Cardiac muscle cell (in vitro differentiated cells and primary cell): ENCODE results near the gene NFATC2. TPM values are rescaled to one million over a fixed set of nuclear protein-coding genes. Genes with fewer than 3 reads are reported as not detected.

Experiments used
- DNase-seq, 2 donors: peaks; one replicate each; pipeline versions ENCODE4 v3.0.0 to v3.0.0-alpha.2; 2010 to 2017; ENCODE audit warnings: low read depth in 1 of 2, low spot score in 1 of 2
- H3K27ac ChIP-seq: fragments of 200-600 bp; sonication (generic); 2 replicates; pipeline ENCODE4 v1.5.1; 2016
- H3K27me3 ChIP-seq: fragments of 200-600 bp; sonication (generic); 2 replicates; pipeline ENCODE4 v1.6.0; 2016; ENCODE audit warnings: control low read depth
- H3K36me3 ChIP-seq: fragments of 200-600 bp; sonication (generic); 2 replicates; pipeline ENCODE4 v1.5.1; 2016; ENCODE audit warnings: control low read depth
- H3K4me1 ChIP-seq: fragments of 200-600 bp; sonication (generic); 2 replicates; pipeline ENCODE4 v1.8.1; 2017; ENCODE audit warnings: low read depth, mild to moderate bottlenecking, mixed run types
- H3K4me3 ChIP-seq: fragments of 200-600 bp; sonication (generic); 2 replicates; pipeline ENCODE4 v1.5.1; 2016; ENCODE audit warnings: mild to moderate bottlenecking
- H3K9me3 ChIP-seq: fragments of 200-600 bp; sonication (generic); 2 replicates; pipeline ENCODE4 v1.5.1; 2017; ENCODE audit warnings: low read depth, mild to moderate bottlenecking, control low read depth
- CTCF ChIP-seq: IDR thresholded peaks from 2 replicates; pipeline ENCODE4 v1.5.1; 2012; ENCODE audit warnings: low read depth, mild to moderate bottlenecking, low read length
- polyA plus RNA-seq: library from polyadenylated mRNA; unstranded; fragments of >200 nt; fragmentation: Nextera tagmentation; extraction: Ambion mirVana; gene quantifications from 2 replicates; pipeline ENCODE4 v1.2.1, GENCODE V29; 2016
- total RNA-seq: library from RNA; depleted of rRNA; stranded (reverse); fragments of >200 nt; gene quantifications from 2 replicates; pipeline ENCODE4 v1.2.3, GENCODE V29; 2016

NFATC2 gene
- total and polyA plus RNA-seq, 2 experiments from 2014 or later = 5.8 to 17.0 TPM

- H3K36me3 ChIP-seq = no peaks in the 10 kb centered on the region
- no peak overlapping the region for H3K27ac ChIP-seq
- no peak overlapping the region for H3K4me3 ChIP-seq
- no peak for TF ChIP-seq CTCF
- DNase-seq = no peak
- peaks cover 36% of the 10 kb centered on the region for H3K4me1 ChIP-seq
- no peaks in the 10 kb centered on the region for H3K9me3 ChIP-seq
- no peaks in the 10 kb centered on the region for H3K27me3 ChIP-seq
These were observed 56.1 kb downstream of the NFATC2 start for GRCh38 chr20:51486197-51487005.

- no peak overlapping the region for H3K4me3 ChIP-seq
- H3K27ac ChIP-seq = no peak overlapping the region
- H3K36me3 ChIP-seq = no peaks in the 10 kb centered on the region
- no peak for DNase-seq
- no peak for TF ChIP-seq CTCF
- peaks cover 31% of the 10 kb centered on the region for H3K4me1 ChIP-seq
- no peaks in the 10 kb centered on the region for H3K9me3 ChIP-seq
- no peaks in the 10 kb centered on the region for H3K27me3 ChIP-seq
These were observed 57.7 kb downstream of the NFATC2 start for GRCh38 chr20:51484831-51485230.

GRCh38 chr20:51484141-51484815 lies 58.2 kb downstream of the NFATC2 start:
- Histone ChIP-seq H3K9me3 (no peaks in the 10 kb centered on the region), H3K27me3 (no peaks in the 10 kb centered on the region), H3K4me1 (peaks cover 31% of the 10 kb centered on the region), H3K36me3 (no peaks in the 10 kb centered on the region), H3K27ac (no peak overlapping the region), H3K4me3 (no peak overlapping the region)
- no peak for TF ChIP-seq CTCF
- no peak for DNase-seq

- peaks cover 26% of the 10 kb centered on the region for H3K4me1 ChIP-seq
- TF ChIP-seq CTCF = no peak
- no peak for DNase-seq
- no peak overlapping the region for H3K27ac ChIP-seq
- no peak overlapping the region for H3K4me3 ChIP-seq
- H3K9me3 ChIP-seq = no peaks in the 10 kb centered on the region
- H3K27me3 ChIP-seq = no peaks in the 10 kb centered on the region
- H3K36me3 ChIP-seq = no peaks in the 10 kb centered on the region
These were observed 59.6 kb downstream of the NFATC2 start for GRCh38 chr20:51482836-51483473.

- H3K36me3 ChIP-seq = no peaks in the 10 kb centered on the region
- no peak for DNase-seq
- H3K27ac ChIP-seq = no peak overlapping the region
- H3K4me3 ChIP-seq = no peak overlapping the region
- no peaks in the 10 kb centered on the region for H3K27me3 ChIP-seq
- H3K9me3 ChIP-seq = no peaks in the 10 kb centered on the region
- no peak for TF ChIP-seq CTCF
- peaks cover 16% of the 10 kb centered on the region for H3K4me1 ChIP-seq
These were observed 61.1 kb downstream of the NFATC2 start for GRCh38 chr20:51481341-51481914.
